SK-N-MC (cell line): ENCODE measurements around the gene ADK.

Experiments used
- EZH2 ChIP-seq: fragments of 200-600 bp; sonication (generic); IDR thresholded peaks from one replicate; pipeline ENCODE4 v1.6.1; 2017; ENCODE audit warnings: antibody characterized with exemption
- FOXP2 ChIP-seq: optimal IDR thresholded peaks from 2 replicates; pipeline ENCODE3; 2011; ENCODE audit warnings: mild to moderate bottlenecking, moderate library complexity; ENCODE audit not compliant: insufficient read depth; ENCODE audit errors: extremely low read length, control extremely low read depth
- POLR2AphosphoS5 ChIP-seq: IDR thresholded peaks from 2 replicates; pipeline ENCODE4 v1.6.1; 2012; ENCODE audit warnings: mild to moderate bottlenecking, low read depth, low read length, borderline replicate concordance

GRCh38 chr10:74391786-74392185 lies 240.8 kb downstream of the ADK start:
- TF ChIP-seq POLR2AphosphoS5: no peak
- no peak for TF ChIP-seq EZH2
- no peak for TF ChIP-seq FOXP2
